Measurements from ENCODE around the gene PMM1. TPM values are rescaled to one million over a fixed set of nuclear protein-coding genes. Genes with fewer than 3 reads are reported as not detected.
"Not testable (repeated sequence)": the region's sequence is repeated elsewhere in the genome, so short reads cannot be mapped to it uniquely, and the experiment has no call there.

PMM1 gene
- total and polyA plus RNA-seq, 2 donors (not counting 3 experiments of a cell fraction or from before 2014, with no cell fraction given): 14.6 to 31.7 TPM

DNA sequence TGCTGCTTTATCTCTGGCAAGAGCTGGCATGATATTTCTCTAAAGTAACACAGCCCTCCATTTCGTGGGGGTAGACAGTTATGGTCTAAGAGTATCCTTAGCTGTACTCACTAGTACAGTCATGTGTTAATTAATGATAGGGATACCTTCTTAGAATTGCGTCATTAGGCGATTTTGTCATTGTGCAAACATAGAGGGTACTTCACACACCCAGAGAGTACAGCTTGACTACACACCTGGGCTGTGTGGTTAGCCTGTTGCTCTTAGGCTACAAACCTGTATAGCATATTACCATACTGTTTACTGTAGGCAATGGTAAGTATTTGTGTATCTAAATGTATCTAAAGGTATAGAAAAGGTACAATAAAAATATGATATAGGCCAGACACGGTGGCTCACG is 48.5 kb upstream of the PMM1 start:
- BruUV-seq (replicated peaks): no TSS peak

DNA sequence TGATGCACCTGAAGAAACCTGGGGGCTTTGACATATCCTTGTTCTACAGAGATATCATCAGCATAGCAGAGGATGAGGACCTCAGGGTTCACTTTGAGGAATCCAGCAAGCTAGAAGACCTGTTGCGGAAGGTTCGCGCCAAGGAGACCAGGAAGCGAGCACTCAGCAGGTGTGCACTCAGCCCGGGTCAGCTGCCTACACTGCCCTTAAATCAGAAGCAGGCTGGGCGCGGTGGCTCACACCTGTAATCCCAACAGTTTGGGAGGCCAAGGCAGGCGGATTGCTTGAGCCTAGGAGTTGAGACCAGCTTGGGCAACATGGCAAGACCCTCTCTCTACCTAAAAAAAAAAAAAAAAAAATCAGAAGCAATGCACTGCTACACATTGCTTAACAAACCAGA is 48.0 kb upstream of the PMM1 start:
- H3K27me3 ChIP-seq (ENCODE audit: control insufficient read depth in 2 of 2, insufficient read depth in 2 of 2, low read length in 2 of 2); H3K4me1 ChIP-seq (ENCODE audit: control insufficient read depth, extremely low read depth, insufficient read depth, low read length); H3K4me2 ChIP-seq (ENCODE audit: insufficient read depth, low read length); DNase-seq (ENCODE audit: low read depth, low spot score); H2AFZ ChIP-seq (ENCODE audit: low read depth, low read length); H3K9me1 ChIP-seq (replicated peaks; ENCODE audit: control insufficient read depth, extremely low read depth, insufficient read depth, low read length); H3K9ac ChIP-seq (replicated peaks; ENCODE audit: extremely low read depth, insufficient read depth, low read length); H3K4me3 ChIP-seq (replicated peaks in 1 of 3; ENCODE audit: insufficient read depth in 1 of 3, low read depth in 1 of 3, low read length in 3 of 3); intact Hi-C loops (cut with micrococcal nuclease); FAIRE-seq; H3K9me3 ChIP-seq (replicated peaks; ENCODE audit: control insufficient read depth, insufficient read depth, low read length); H4K20me1 ChIP-seq (replicated peaks; ENCODE audit: control insufficient read depth, extremely low read depth, insufficient read depth, low read length); BruUV-seq (replicated peaks); dilution Hi-C loops (cut with MboI; ENCODE audit: extremely low pct_ligation_motif_present, low sequenced_read_pairs); H3K27ac ChIP-seq (ENCODE audit: insufficient read depth, low read depth, low read length): not testable (repeated sequence)
- peaks cover 20 to 35% of the 10 kb centered on the region in 2 experiments for H3K36me3 ChIP-seq (ENCODE audit: control insufficient read depth in 2 of 2, extremely low read depth in 1 of 2, insufficient read depth in 2 of 2, low read length in 2 of 2)
- POLR2A ChIA-PET: interaction anchor here (1.0 kb wide), 1 partner anchor 10 kb away, joined by 3 read pairs; no protein-coding TSS in a partner anchor
- peaks cover 26% of the 10 kb centered on the region for H3K79me2 ChIP-seq (ENCODE audit: control insufficient read depth, insufficient read depth, low read length)
- CTCF ChIA-PET: interaction anchor here (0.7 to 0.9 kb wide), 2 partner anchors 8 to 16 kb away, joined by 3 read pairs; no protein-coding TSS in a partner anchor

More for the DNA sequence above, 48.5 kb upstream of the PMM1 start:
- H3K79me2 ChIP-seq (ENCODE audit: control insufficient read depth, insufficient read depth, low read length): peaks cover 25% of the 10 kb centered on the region
- intact Hi-C loops (cut with micrococcal nuclease) (no loop called here), dilution Hi-C loops (cut with MboI; ENCODE audit: extremely low pct_ligation_motif_present, low sequenced_read_pairs) (no loop called here)
- FAIRE-seq (no peak), DNase-seq (ENCODE audit: low read depth, low spot score) (no peak)
- no peak overlapping the region for H2AFZ ChIP-seq (ENCODE audit: low read depth, low read length)
- TF ChIP-seq, protein P1, sequence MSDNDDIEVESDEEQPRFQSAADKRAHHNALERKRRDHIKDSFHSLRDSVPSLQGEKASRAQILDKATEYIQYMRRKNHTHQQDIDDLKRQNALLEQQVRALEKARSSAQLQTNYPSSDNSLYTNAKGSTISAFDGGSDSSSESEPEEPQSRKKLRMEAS (IDR thresholded peaks at IDR 0.05; ENCODE audit: insufficient read depth, insufficient read length): no peak
- TF ChIP-seq POLR2A (IDR thresholded peaks at IDR 0.05; ENCODE audit: low read depth, low read length) (no peak), MYC (IDR thresholded peaks at IDR 0.05; ENCODE audit: low read depth, low read length) (no peak), JUN (IDR thresholded peaks at IDR 0.05; ENCODE audit: borderline replicate concordance, insufficient read depth, insufficient read length, low read depth) (no peak), GATA2 (IDR thresholded peaks at IDR 0.05; ENCODE audit: insufficient read depth, insufficient read length, low read depth, low read length) (no peak), POLR2AphosphoS5 (IDR thresholded peaks at IDR 0.05; ENCODE audit: insufficient read depth, low read depth, low read length) (no peak), FOS (IDR thresholded peaks at IDR 0.05; ENCODE audit: borderline replicate concordance, insufficient read depth, low read length) (no peak), EZH2 (IDR thresholded peaks at IDR 0.05; ENCODE audit: borderline replicate concordance, low read depth, low read length, severe bottlenecking) (no peak)
- TF ChIP-seq, protein P2, sequence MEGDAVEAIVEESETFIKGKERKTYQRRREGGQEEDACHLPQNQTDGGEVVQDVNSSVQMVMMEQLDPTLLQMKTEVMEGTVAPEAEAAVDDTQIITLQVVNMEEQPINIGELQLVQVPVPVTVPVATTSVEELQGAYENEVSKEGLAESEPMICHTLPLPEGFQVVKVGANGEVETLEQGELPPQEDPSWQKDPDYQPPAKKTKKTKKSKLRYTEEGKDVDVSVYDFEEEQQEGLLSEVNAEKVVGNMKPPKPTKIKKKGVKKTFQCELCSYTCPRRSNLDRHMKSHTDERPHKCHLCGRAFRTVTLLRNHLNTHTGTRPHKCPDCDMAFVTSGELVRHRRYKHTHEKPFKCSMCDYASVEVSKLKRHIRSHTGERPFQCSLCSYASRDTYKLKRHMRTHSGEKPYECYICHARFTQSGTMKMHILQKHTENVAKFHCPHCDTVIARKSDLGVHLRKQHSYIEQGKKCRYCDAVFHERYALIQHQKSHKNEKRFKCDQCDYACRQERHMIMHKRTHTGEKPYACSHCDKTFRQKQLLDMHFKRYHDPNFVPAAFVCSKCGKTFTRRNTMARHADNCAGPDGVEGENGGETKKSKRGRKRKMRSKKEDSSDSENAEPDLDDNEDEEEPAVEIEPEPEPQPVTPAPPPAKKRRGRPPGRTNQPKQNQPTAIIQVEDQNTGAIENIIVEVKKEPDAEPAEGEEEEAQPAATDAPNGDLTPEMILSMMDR (IDR thresholded peaks at IDR 0.05; ENCODE audit: extremely low read depth in 1 of 2, insufficient read depth in 1 of 2, low read depth in 1 of 2, low read length in 2 of 2): no peak
- ChIA-PET CTCF (no interaction called here), POLR2A (interaction anchor here (1.1 kb wide), 1 partner anchor 16 kb away, joined by 4 read pairs; no protein-coding TSS in a partner anchor)
- no peak overlapping the region for H3K4me2 ChIP-seq (ENCODE audit: insufficient read depth, low read length)
- no peak overlapping the region for H3K27ac ChIP-seq (ENCODE audit: insufficient read depth, low read depth, low read length)
- H3K27me3 ChIP-seq (ENCODE audit: control insufficient read depth in 2 of 2, insufficient read depth in 2 of 2, low read length in 2 of 2): no peaks in the 10 kb centered on the region
- no peak overlapping the region for H3K9ac ChIP-seq (replicated peaks; ENCODE audit: extremely low read depth, insufficient read depth, low read length)
- H3K9me3 ChIP-seq (replicated peaks; ENCODE audit: control insufficient read depth, insufficient read depth, low read length): no peaks in the 10 kb centered on the region
- no peaks in the 10 kb centered on the region for H3K9me1 ChIP-seq (replicated peaks; ENCODE audit: control insufficient read depth, extremely low read depth, insufficient read depth, low read length)
- no peaks in the 10 kb centered on the region for H4K20me1 ChIP-seq (replicated peaks; ENCODE audit: control insufficient read depth, extremely low read depth, insufficient read depth, low read length)
- no peak overlapping the region for H3K4me3 ChIP-seq (replicated peaks in 1 of 3; ENCODE audit: insufficient read depth in 1 of 3, low read depth in 1 of 3, low read length in 3 of 3)
- H3K4me1 ChIP-seq (ENCODE audit: control insufficient read depth, extremely low read depth, insufficient read depth, low read length): no peaks in the 10 kb centered on the region
- peaks cover 20 to 37% of the 10 kb centered on the region in 2 experiments for H3K36me3 ChIP-seq (ENCODE audit: control insufficient read depth in 2 of 2, extremely low read depth in 1 of 2, insufficient read depth in 2 of 2, low read length in 2 of 2)

All from endothelial cell of umbilical vein (primary cell).